Caco-2 (cell line): ENCODE results near the gene ADGRB3. TPM values are rescaled to one million over a fixed set of nuclear protein-coding genes. Genes with fewer than 3 reads are reported as not detected.
"Not testable (repeated sequence)": the region's sequence is repeated elsewhere in the genome, so short reads cannot be mapped to it uniquely, and the experiment has no call there.

Source experiments
- BruUV-seq: library from RNA; stranded (reverse); fragments of 400-500 nt; replicated peaks from 2 replicates; lab custom pipeline; 2021; lab: Mats Ljungman, UMichigan
- CTCF ChIA-PET: fragments of 300-600 bp; sonication (Branson Sonifier 250); formaldehyde crosslinking; loops from one replicate; lab custom pipeline; 2022; ENCODE audit warnings: antibody characterized with exemption; lab: Charles Lee
- POLR2A ChIA-PET: fragments of 300-600 bp; sonication (Branson Sonifier 250); formaldehyde crosslinking; loops from one replicate; lab custom pipeline; 2022; ENCODE audit warnings: antibody characterized with exemption; lab: Charles Lee
- DNase-seq, 2 experiments: peaks; one replicate each; pipeline versions ENCODE4 v3.0.0 to v3.0.0-alpha.2; 2020 to 2022
- H3K27me3 ChIP-seq: replicated peaks from 2 replicates; pipeline ENCODE4 v1.6.0; 2011; ENCODE audit warnings: low read length; ENCODE audit not compliant: control insufficient read depth, insufficient read depth
- H3K36me3 ChIP-seq: 2 replicates; pipeline ENCODE4 v1.5.1; 2011; ENCODE audit warnings: low read length; ENCODE audit not compliant: control insufficient read depth, insufficient read depth
- H3K4me1 ChIP-seq: fragments of 250-450 bp; sonication (Bioruptor Pico); 2 replicates; pipeline ENCODE4 v1.5.1; 2020; ENCODE audit warnings: mild to moderate bottlenecking
- H3K4me3 ChIP-seq: 2 replicates; pipeline ENCODE4 v1.5.1; 2011; ENCODE audit warnings: low read depth, mild to moderate bottlenecking, control low read depth, low read length
- H3K9me3 ChIP-seq: fragments of 250-450 bp; sonication (Bioruptor Pico); 2 replicates; pipeline ENCODE4 v1.5.1; 2020; ENCODE audit warnings: mild to moderate bottlenecking, moderate library complexity
- H3K27ac Mint-ChIP-seq: one replicate; pipeline ENCODE4 v1.8.0; 2022; ENCODE audit warnings: mixed read lengths; ENCODE audit not compliant: unreplicated experiment
- H3K27me3 Mint-ChIP-seq: one replicate; pipeline ENCODE4 v1.8.0; 2022; ENCODE audit warnings: mixed read lengths; ENCODE audit not compliant: insufficient read depth, unreplicated experiment
- H3K36me3 Mint-ChIP-seq: one replicate; pipeline ENCODE4 v1.8.0; 2022; ENCODE audit warnings: mild to moderate bottlenecking, mixed read lengths; ENCODE audit not compliant: insufficient read depth, unreplicated experiment
- H3K4me1 Mint-ChIP-seq: one replicate; pipeline ENCODE4 v1.8.0; 2022; ENCODE audit warnings: low read depth, mixed read lengths; ENCODE audit not compliant: unreplicated experiment
- H3K4me3 Mint-ChIP-seq: one replicate; pipeline ENCODE4 v1.8.0; 2022; ENCODE audit warnings: mild to moderate bottlenecking, moderate library complexity, mixed read lengths; ENCODE audit not compliant: unreplicated experiment
- H3K9me3 Mint-ChIP-seq: one replicate; pipeline ENCODE4 v1.8.0; 2022; ENCODE audit warnings: mixed read lengths; ENCODE audit not compliant: unreplicated experiment
- intact Hi-C: fragments of 100-400 bp; cut with micrococcal nuclease; formaldehyde crosslinking; loops from one replicate; pipeline ENCODE4 v1.10.0; 2022; ENCODE audit not compliant: unreplicated experiment
- total RNA-seq: library from RNA; stranded (reverse); gene quantifications from 2 replicates; pipeline ENCODE4 v1.2.3, GENCODE V29; 2022
- TF ChIP-seq, protein P1 (sequence below), 2 experiments: fragments of 200-600 bp in 1 of 2; IDR thresholded peaks; 1 replicate in 1 of 2; 2 replicates in 1 of 2; pipeline versions ENCODE4 v1.5.1 to v1.8.0; 2011 to 2022; ENCODE audit warnings: antibody characterized with exemption in 1 of 2, control low read depth in 1 of 2, inconsistent platforms in 1 of 2, low read depth in 1 of 2, low read length in 1 of 2, mild to moderate bottlenecking in 1 of 2, moderate library complexity in 1 of 2; ENCODE audit not compliant: insufficient read depth in 1 of 2, severe bottlenecking in 1 of 2, unreplicated experiment in 1 of 2

The ADGRB3 gene
- total RNA-seq, 1 experiment from 2014 or later = 0.18 TPM

DNA sequence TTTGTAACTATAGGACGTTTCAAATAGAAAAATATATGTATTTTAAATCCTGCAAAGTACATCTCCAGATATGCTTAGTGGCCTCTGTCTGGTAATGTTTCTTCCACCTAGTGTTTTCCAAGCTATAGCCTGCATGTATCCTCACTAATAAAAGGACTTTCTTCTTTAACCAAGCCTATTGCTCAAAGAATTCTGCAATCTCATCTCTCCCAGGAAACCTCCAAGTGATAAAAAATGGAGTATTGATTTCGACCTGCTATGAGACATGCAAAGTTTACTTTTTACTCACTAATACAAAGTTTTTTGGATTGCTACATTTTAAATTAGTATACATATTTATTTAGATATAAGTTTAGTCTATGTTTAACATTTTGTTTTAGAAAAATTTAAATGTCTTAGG is 23.3 kb downstream of the ADGRB3 start:
- peaks cover 4% of the 10 kb centered on the region for H3K27me3 Mint-ChIP-seq
- no TSS peak for BruUV-seq
- Histone ChIP-seq H3K36me3 (no peaks in the 10 kb centered on the region), H3K27me3 (no peaks in the 10 kb centered on the region), H3K4me1 (no peaks in the 10 kb centered on the region), H3K9me3 (no peaks in the 10 kb centered on the region), H3K4me3 (no peak overlapping the region)
- POLR2A ChIA-PET = no interaction called here
- TF ChIP-seq, protein P1, sequence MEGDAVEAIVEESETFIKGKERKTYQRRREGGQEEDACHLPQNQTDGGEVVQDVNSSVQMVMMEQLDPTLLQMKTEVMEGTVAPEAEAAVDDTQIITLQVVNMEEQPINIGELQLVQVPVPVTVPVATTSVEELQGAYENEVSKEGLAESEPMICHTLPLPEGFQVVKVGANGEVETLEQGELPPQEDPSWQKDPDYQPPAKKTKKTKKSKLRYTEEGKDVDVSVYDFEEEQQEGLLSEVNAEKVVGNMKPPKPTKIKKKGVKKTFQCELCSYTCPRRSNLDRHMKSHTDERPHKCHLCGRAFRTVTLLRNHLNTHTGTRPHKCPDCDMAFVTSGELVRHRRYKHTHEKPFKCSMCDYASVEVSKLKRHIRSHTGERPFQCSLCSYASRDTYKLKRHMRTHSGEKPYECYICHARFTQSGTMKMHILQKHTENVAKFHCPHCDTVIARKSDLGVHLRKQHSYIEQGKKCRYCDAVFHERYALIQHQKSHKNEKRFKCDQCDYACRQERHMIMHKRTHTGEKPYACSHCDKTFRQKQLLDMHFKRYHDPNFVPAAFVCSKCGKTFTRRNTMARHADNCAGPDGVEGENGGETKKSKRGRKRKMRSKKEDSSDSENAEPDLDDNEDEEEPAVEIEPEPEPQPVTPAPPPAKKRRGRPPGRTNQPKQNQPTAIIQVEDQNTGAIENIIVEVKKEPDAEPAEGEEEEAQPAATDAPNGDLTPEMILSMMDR (IDR thresholded peaks at IDR 0.05; ENCODE audit: insufficient read depth in 1 of 2, low read depth in 1 of 2, low read length in 1 of 2, severe bottlenecking in 1 of 2, unreplicated experiment in 1 of 2) = no peak
- no peak for DNase-seq
- no peak overlapping the region for H3K4me3 Mint-ChIP-seq
- H3K4me1 Mint-ChIP-seq = no peaks in the 10 kb centered on the region
- no peaks in the 10 kb centered on the region for H3K9me3 Mint-ChIP-seq
- intact Hi-C loops = no loop called here
- no peak overlapping the region for H3K27ac Mint-ChIP-seq
- CTCF ChIA-PET = no interaction called here
- H3K36me3 Mint-ChIP-seq = no peaks in the 10 kb centered on the region

- no peaks in the 10 kb centered on the region for H3K36me3 Mint-ChIP-seq
- POLR2A ChIA-PET = no interaction called here
- DNase-seq = no peak
- CTCF ChIA-PET = no interaction called here
- H3K9me3 Mint-ChIP-seq = no peaks in the 10 kb centered on the region
- H3K27me3 ChIP-seq = no peaks in the 10 kb centered on the region
- H3K4me1 Mint-ChIP-seq = no peaks in the 10 kb centered on the region
- no peaks in the 10 kb centered on the region for H3K36me3 ChIP-seq
- H3K27ac Mint-ChIP-seq = no peak overlapping the region
- no peak overlapping the region for H3K4me3 Mint-ChIP-seq
- H3K27me3 Mint-ChIP-seq = peaks cover 5% of the 10 kb centered on the region
- no TSS peak for BruUV-seq
- H3K4me3 ChIP-seq = no peak overlapping the region
- intact Hi-C loops = no loop called here
- no peaks in the 10 kb centered on the region for H3K4me1 ChIP-seq
- H3K9me3 ChIP-seq = no peaks in the 10 kb centered on the region
- TF ChIP-seq, protein P1 (IDR thresholded peaks at IDR 0.05; ENCODE audit: insufficient read depth in 1 of 2, low read depth in 1 of 2, low read length in 1 of 2, severe bottlenecking in 1 of 2, unreplicated experiment in 1 of 2) = no peak
These were observed 38.2 kb downstream of the ADGRB3 start for GRCh38 chr6:68673255-68673654.

- CTCF ChIA-PET = no interaction called here
- no peak overlapping the region for H3K4me3 Mint-ChIP-seq
These were observed 40.5 kb downstream of the ADGRB3 start for GRCh38 chr6:68675548-68675947.

DNA sequence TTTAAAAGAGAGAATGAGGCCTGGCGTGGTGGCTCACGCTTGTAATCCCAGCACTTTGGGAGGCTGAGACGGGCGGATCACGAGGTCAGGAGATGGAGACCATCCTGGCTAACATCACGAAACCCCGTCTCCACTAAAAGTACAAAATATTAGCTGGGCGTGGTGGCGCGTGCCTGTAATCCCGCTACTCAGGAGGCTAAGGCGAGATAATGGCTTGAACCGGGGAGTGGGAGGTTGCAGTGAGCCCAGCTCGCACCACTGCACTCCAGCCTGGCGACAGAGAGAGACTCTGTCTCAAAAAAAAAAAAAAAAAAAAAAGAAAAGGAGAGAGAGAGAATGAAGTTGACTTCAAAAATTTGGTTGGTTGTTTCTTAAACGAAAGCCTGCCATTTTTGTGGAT is 41.0 kb downstream of the ADGRB3 start:
- POLR2A ChIA-PET, BruUV-seq, H3K27ac Mint-ChIP-seq, H3K36me3 ChIP-seq, intact Hi-C loops, H3K4me3 Mint-ChIP-seq, H3K9me3 Mint-ChIP-seq, H3K27me3 ChIP-seq, H3K4me3 ChIP-seq, H3K4me1 Mint-ChIP-seq, DNase-seq, H3K27me3 Mint-ChIP-seq, H3K4me1 ChIP-seq, H3K36me3 Mint-ChIP-seq, H3K9me3 ChIP-seq: not testable (repeated sequence)
- CTCF ChIA-PET = interaction anchor here (0.7 kb wide), 1 partner anchor 11 kb away, joined by 4 read pairs; no protein-coding TSS in a partner anchor

More at GRCh38 chr6:68675548-68675947, 40.5 kb downstream of the ADGRB3 start:
- no peaks in the 10 kb centered on the region for H3K36me3 ChIP-seq
- H3K9me3 ChIP-seq = no peaks in the 10 kb centered on the region
- no peaks in the 10 kb centered on the region for H3K9me3 Mint-ChIP-seq
- no peaks in the 10 kb centered on the region for H3K27me3 ChIP-seq
- intact Hi-C loops = no loop called here
- no peaks in the 10 kb centered on the region for H3K4me1 Mint-ChIP-seq
- H3K27me3 Mint-ChIP-seq = peaks cover 6% of the 10 kb centered on the region
- DNase-seq = no peak
- H3K4me3 ChIP-seq = no peak overlapping the region
- POLR2A ChIA-PET = no interaction called here
- no peaks in the 10 kb centered on the region for H3K36me3 Mint-ChIP-seq
- TF ChIP-seq, protein P1 (IDR thresholded peaks at IDR 0.05; ENCODE audit: insufficient read depth in 1 of 2, low read depth in 1 of 2, low read length in 1 of 2, severe bottlenecking in 1 of 2, unreplicated experiment in 1 of 2) = no peak
- no peaks in the 10 kb centered on the region for H3K4me1 ChIP-seq
- BruUV-seq = no TSS peak
- H3K27ac Mint-ChIP-seq = no peak overlapping the region
